Effector memory CD8-positive, alpha-beta T cell (primary cell): Measurements from ENCODE around the gene NOP53.
"Not testable (repeated sequence)": the region's sequence is repeated elsewhere in the genome, so short reads cannot be mapped to it uniquely, and the experiment has no call there.

Experiments used
- ATAC-seq: fragments of 150-1000 bp; cut with Tn5 transposase; replicated peaks from 2 replicates; pipeline ENCODE4 v1.10.0; 2021; ENCODE audit warnings: mild to moderate bottlenecking, moderate library complexity
- DNase-seq, 3 experiments: peaks; one replicate each; pipeline ENCODE4 v3.0.0; 2021
- H3K27ac Mint-ChIP-seq, 2 donors: one replicate each; pipeline ENCODE4 v1.8.0; 2022; ENCODE audit warnings: mild to moderate bottlenecking in 2 of 2, mixed read lengths in 2 of 2, moderate library complexity in 2 of 2
- H3K27me3 Mint-ChIP-seq, 2 donors: one replicate each; pipeline ENCODE4 v1.8.0; 2022; ENCODE audit warnings: mixed read lengths in 2 of 2
- H3K36me3 Mint-ChIP-seq: one replicate; pipeline ENCODE4 v1.8.0; 2022; ENCODE audit warnings: mild to moderate bottlenecking, moderate library complexity, mixed read lengths; ENCODE audit not compliant: insufficient read depth
- H3K4me1 Mint-ChIP-seq, 2 donors: one replicate each; pipeline ENCODE4 v1.8.0; 2022; ENCODE audit warnings: low read depth in 2 of 2, mixed read lengths in 2 of 2
- H3K4me3 Mint-ChIP-seq, 2 donors: one replicate each; pipeline ENCODE4 v1.8.0; 2022; ENCODE audit warnings: mild to moderate bottlenecking in 2 of 2, mixed read lengths in 2 of 2, moderate library complexity in 2 of 2
- H3K9me3 Mint-ChIP-seq, 2 donors: one replicate each; pipeline ENCODE4 v1.8.0; 2022; ENCODE audit warnings: mixed read lengths in 2 of 2

Gene NOP53

DNA sequence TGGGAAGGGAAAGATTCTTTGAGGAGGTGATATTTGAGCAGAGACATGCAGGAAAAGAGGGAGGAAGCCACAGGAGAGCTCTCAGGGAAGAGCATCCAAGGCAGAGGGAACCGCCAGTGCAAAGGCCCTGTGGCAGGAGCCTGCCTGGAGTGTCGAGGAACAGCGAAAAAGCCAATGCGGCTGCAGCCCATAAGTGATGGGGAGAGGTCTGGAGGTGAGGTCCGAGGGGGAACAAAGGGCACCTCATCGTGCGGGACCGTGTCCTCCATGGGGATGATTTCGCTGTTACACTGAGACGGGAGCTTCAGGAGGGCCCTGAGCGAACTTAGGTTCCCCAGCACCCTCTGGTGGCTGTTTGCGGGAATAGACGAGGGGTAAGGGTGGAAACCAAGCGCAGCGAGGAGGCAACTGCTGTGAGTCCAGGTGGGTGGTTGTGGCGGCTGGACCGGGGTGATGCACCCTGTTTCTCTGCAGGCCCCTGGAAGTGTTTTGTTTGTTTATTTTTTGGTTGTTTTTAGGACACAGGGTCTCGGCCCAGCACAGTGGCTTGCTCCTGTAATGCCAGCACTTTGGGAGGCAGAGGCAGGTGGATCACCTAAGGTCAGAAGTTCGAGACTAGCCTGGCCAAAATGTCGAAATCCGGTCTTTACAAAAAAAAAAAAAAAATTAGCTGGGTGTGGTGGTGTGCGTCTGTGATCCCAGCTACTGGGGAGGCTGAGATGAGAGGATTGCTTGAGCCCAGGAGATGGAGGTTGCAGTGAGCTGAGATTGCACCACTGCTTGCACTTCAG is 38.0 kb upstream of the NOP53 start:
- no peak overlapping the region for H3K4me3 Mint-ChIP-seq
- peak; percentile 89 for ATAC-seq
- H3K4me1 Mint-ChIP-seq, result peaks cover 6% of the 10 kb centered on the region in 2 donors
- H3K9me3 Mint-ChIP-seq, result no peaks in the 10 kb centered on the region
- peaks cover 10% of the 10 kb centered on the region for H3K36me3 Mint-ChIP-seq
- peaks cover 22 to 26% of the 10 kb centered on the region in 2 donors for H3K27me3 Mint-ChIP-seq
- H3K27ac Mint-ChIP-seq, result no peak overlapping the region
- peak; percentile 68 to 70 (median 68) for DNase-seq

DNA sequence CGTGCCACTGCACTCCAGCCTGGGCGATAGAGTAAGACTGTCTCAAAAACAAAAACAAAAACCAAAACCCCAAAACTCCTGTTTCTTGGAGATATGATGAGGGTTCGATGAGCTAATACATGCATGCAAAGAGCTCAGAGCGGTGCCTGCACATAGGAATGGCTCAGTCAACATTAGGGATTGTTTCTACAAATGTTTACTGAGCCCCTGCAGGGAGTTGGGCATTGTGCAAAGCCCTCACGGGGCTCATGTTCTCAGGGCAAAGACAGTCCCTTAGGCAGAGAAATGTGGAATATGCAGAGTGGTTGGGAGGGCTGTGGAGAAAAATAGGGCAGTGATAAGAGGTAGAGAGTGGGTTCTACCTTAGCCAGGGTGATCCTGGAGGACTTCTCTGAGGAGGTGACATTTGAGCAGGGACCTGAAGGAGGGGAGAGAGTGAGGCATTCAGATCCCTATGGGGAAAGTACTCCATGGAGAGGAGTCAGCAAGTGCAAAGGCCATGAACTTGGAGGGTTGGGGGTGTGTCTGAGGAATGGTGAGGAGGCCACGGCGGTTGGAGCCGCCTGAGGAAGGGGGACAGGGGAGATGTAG is 33.6 kb upstream of the NOP53 start:
- ATAC-seq (no peak), DNase-seq (no peak)
- no peak overlapping the region for H3K4me3 Mint-ChIP-seq
- peaks cover 52 to 57% of the 10 kb centered on the region in 2 donors for H3K27me3 Mint-ChIP-seq
- H3K27ac Mint-ChIP-seq, result no peak overlapping the region
- H3K4me1 Mint-ChIP-seq, result peaks cover 6% of the 10 kb centered on the region in 2 donors
- no peaks in the 10 kb centered on the region for H3K9me3 Mint-ChIP-seq
- peaks cover 3% of the 10 kb centered on the region for H3K36me3 Mint-ChIP-seq

DNA sequence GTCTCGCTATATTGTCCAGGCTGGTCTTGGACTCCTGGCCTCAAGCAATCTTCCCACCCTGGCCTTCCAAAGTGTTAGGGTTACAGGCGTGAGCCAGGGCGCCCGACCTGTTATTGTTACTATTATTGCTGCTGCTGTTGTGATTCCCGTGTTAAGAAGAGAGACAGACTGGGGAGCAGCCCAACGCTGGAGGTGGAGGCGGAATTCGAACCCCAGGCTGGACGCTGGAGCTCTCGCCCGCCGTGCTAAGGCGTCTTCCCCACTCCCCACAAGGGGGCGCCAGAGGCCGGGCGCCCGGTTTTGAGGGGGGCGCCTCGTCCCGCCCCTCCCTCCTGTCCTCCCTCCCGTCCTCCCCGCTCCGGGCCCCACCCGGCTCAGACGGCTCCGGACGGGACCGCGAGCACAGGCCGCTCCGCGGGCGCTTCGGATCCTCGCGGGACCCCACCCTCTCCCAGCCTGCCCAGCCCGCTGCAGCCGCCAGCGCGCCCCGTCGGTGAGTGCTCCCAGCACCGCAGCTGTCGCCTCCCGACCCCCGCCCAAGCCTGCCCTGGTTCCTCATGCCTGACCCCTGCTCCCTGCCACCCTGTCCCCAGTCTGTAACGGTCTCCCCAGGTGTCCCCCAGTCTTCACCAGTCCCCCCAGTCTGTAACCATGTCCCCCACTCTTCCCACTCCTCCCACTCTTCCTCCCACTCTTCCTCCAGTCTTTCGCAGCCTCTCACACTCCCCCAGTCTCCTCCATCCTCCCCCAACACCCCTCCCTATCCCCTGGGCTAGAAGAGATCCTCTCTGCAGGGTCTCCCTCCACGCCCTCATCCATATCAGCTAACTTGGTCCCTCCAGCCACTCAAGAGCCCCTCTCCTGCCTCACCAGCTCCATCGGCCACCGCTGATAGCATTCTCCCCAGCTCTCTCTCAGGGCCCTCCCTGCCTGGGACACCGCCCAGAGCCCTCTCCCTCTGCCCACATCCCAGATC is 32.0 kb upstream of the NOP53 start, which contains the start of gene EHD2:
Gene EHD2 (plus strand): TSS at position 377 of the 976 bp plus-strand sequence. CDS start 3,191 bp downstream, outside the sequence.
- no peak within 1 kb of the TSS for H3K4me3 Mint-ChIP-seq
- H3K9me3 Mint-ChIP-seq, result no peaks in the 10 kb centered on the region
- ATAC-seq, result peak; percentile 59
- DNase-seq, result peak in 1 of 3 experiments; percentile 17
- H3K27me3 Mint-ChIP-seq, result peaks cover 51 to 57% of the 10 kb centered on the region in 2 donors
- H3K36me3 Mint-ChIP-seq, result peaks cover 3% of the 10 kb centered on the region
- no peaks in the 10 kb centered on the region for H3K4me1 Mint-ChIP-seq
- no peak within 1 kb of the TSS for H3K27ac Mint-ChIP-seq

DNA sequence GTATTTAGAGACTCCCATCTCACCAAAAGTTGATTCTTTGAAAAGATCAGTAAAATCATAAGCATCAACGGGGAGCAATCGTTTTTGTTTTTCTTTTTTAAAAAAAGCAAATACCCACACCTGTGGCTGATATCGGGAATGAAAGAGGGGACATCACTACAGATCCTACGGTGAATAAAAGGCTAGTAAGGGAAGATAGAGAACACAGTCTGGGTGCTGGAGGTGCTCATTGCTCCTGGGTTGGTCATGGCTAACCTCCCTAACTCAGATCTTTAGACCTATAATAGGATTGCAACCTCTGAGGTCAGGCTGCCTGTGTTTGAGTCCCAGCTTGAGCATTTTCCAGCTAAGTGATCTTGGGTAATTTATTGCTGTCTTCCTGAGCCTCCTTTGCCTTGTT is 31.0 kb upstream of the NOP53 start:
- DNase-seq (no peak), ATAC-seq (no peak)
- H3K27me3 Mint-ChIP-seq, result peaks cover 57 to 59% of the 10 kb centered on the region in 2 donors
- no peak overlapping the region for H3K4me3 Mint-ChIP-seq
- H3K9me3 Mint-ChIP-seq, result no peaks in the 10 kb centered on the region
- H3K4me1 Mint-ChIP-seq, result no peaks in the 10 kb centered on the region
- H3K27ac Mint-ChIP-seq, result no peak overlapping the region
- peaks cover 3% of the 10 kb centered on the region for H3K36me3 Mint-ChIP-seq

DNA sequence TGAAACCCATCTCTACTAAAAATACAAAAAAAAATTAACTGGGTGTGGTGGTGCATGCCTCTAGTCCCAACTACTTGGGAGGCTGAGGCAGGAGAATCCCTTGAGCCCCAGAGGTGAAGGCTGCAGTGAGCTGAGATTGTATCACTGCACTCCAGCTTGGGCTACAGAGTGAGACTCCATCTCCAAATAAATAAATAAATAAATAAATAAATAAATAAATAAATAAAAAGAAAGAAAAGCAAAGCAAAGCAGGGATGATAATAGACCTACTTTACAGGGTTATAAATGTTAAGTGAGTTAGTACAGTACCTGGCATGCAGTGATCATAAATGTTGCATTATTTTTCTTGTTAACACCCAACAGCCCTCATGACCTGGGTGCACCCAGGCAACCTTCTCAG is 30.5 kb upstream of the NOP53 start:
- DNase-seq, H3K36me3 Mint-ChIP-seq, H3K27ac Mint-ChIP-seq, H3K4me3 Mint-ChIP-seq, ATAC-seq, H3K4me1 Mint-ChIP-seq, H3K9me3 Mint-ChIP-seq: not testable (repeated sequence)
- H3K27me3 Mint-ChIP-seq, result peaks cover 57 to 60% of the 10 kb centered on the region in 2 donors

DNA sequence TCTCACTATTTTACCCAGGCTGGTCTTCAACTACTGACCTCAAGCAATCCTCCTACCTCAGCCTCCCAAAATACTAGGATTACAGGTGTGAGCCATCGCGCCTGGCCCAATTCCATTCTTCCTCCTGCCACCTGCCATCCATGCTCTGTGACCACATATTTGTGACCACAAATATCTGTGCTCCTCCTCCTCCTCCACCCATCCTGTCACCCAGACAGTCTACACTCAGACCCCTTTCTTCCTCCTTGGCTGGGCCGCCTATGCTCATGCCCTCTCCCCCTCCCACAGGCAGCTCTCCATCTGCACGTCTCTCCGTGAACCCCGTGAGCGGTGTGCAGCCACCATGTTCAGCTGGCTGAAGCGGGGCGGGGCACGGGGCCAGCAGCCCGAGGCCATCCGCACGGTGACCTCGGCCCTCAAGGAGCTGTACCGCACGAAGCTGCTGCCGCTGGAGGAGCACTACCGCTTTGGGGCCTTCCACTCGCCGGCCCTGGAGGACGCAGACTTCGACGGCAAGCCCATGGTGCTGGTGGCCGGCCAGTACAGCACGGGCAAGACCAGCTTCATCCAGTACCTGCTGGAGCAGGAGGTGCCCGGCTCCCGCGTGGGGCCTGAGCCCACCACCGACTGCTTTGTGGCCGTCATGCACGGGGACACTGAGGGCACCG is 28.9 kb upstream of the NOP53 start:
- DNase-seq, result no peak
- no peaks in the 10 kb centered on the region for H3K9me3 Mint-ChIP-seq
- ATAC-seq, result no peak
- H3K4me3 Mint-ChIP-seq, result no peak overlapping the region
- H3K27ac Mint-ChIP-seq, result no peak overlapping the region
- peaks cover 3% of the 10 kb centered on the region for H3K36me3 Mint-ChIP-seq
- no peaks in the 10 kb centered on the region for H3K4me1 Mint-ChIP-seq
- peaks cover 62 to 71% of the 10 kb centered on the region in 2 donors for H3K27me3 Mint-ChIP-seq

DNA sequence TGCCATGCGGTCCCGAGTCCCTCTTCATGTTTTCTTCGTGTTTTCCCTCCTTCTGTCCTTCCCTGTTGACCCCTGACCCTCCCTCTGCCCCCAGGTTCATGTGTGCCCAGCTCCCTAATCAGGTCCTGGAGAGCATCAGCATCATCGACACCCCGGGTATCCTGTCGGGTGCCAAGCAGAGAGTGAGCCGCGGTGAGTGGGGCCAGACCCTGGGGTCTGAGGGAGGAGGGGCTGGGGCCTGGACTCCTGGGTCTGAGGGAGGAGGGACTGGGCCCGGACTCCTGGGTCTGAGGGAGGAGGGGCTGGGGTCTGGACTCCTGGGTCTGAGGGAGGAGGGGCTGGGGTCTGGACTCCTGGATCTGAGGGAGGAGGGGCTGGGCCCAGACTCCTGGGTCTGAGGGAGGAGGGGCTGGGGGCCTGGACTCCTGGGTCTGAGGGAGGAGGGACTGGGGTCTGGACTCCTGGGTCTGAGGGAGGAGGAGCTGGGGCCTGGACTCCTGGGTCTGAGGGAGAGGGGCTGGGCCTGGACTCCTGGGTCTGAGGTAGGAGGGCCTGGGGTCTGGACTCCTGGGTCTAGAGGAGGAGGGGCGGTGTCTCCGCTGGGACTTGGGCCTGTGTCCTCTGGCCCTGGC is 26.8 kb upstream of the NOP53 start:
- not testable (repeated sequence) for H3K4me3 Mint-ChIP-seq, ATAC-seq

DNA sequence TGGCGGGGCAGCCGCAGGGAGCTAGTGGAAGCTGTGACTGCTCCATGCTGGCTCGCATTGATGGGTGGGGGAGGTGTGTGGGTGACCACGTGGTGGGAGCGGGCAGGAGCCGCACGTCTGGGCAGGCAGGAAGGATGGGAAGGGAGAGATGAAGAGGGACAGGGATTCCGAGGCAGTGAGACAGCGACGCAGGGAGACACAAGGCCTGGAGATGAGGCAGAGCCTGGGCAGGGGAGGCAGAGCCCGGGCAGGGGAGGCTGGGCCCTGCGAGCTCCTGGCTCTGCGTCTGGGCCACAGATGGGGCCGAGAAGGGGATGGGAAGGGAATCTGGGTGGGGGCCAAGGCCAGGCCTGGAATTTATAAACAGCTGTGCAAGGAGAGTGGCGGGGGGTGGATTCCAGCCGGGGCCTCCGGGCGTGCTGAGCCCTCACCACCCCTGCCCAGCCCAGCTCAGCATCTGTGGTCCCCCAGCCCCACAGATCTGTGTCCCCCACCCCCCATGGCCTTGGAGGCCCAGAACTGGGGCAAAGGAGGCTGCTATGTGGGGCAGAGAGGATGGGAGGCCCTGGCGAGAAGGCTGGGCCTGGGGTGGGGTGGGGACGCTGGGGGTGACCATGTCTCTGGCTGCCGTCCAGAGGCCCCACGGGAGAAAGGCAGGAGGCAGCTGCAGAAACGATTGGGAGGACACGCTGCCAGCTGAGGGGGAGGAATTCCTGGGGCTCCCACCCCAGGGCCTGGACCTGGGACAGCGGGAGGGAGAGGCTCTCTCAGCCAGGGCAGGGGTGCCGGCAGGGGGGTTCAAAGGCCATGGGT is 26.1 kb upstream of the NOP53 start:
- no peaks in the 10 kb centered on the region for H3K9me3 Mint-ChIP-seq
- H3K27me3 Mint-ChIP-seq, result peaks cover 44 to 62% of the 10 kb centered on the region in 2 donors
- H3K4me1 Mint-ChIP-seq, result no peaks in the 10 kb centered on the region
- DNase-seq, result no peak
- no peak for ATAC-seq
- H3K36me3 Mint-ChIP-seq, result no peaks in the 10 kb centered on the region
- no peak overlapping the region for H3K4me3 Mint-ChIP-seq
- H3K27ac Mint-ChIP-seq, result no peak overlapping the region

More for the DNA sequence above, 26.8 kb upstream of the NOP53 start:
- peaks cover 51 to 66% of the 10 kb centered on the region in 2 donors for H3K27me3 Mint-ChIP-seq
- not testable (repeated sequence) for H3K27ac Mint-ChIP-seq, H3K9me3 Mint-ChIP-seq, H3K36me3 Mint-ChIP-seq, H3K4me1 Mint-ChIP-seq, DNase-seq

DNA sequence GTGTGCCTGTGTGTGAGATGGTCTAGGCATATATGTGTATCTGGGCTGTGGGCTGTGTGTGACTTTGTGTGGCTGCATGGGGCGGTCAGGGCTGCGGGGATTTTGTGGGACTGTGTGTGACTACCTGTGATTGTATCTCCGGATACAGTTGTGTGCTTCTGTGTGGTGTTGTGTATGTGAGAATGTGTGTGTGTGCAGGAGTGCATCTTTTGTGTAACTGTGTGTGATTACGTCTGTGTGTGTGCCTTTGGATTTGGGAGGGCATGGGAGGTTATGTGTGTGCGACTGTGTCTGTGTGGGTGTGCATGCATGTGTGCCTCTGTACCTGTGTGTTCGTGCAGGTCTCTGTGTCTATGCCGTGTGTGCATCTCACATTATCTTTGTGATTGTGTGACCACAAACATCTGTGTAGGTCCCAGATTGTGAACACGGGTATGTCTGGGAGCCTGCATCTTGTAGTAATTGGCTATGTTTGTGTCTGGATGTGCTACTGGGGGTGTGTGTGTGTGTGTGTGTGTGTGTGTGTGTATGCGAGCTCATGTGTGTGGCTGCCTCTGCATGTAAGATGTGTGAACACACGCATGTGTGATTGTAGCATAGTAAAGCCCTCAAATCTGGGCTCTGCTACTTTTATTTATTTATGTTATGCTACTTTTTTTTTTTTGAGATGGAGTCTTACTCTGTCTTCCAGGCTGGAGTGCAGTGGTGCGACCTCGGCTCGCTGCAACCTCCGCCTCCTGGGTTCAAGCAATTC is 24.5 kb upstream of the NOP53 start:
- Mint-ChIP-seq H3K4me1 (no peaks in the 10 kb centered on the region), H3K36me3 (no peaks in the 10 kb centered on the region), H3K27me3 (peaks cover 31 to 68% of the 10 kb centered on the region in 2 donors), H3K4me3 (no peak overlapping the region), H3K27ac (no peak overlapping the region), H3K9me3 (no peaks in the 10 kb centered on the region)
- no peak for ATAC-seq
- DNase-seq, result no peak

DNA sequence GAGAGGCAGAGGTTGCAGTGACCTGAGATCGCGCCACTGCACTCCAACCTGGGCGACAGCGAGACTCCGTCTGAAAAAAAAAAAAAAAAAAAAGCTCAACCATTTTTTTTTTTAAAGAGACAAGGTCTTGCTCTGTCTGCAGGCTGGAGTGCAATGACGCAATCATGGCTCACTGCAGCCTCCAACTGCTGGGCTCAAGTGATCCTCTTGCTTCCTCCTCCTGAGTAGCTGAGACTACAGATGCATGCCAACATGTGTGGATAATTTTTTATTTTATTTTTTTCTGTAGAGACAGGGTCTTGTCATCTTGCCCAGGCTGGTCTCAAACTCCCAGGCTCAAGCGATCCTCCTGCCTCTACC is 21.8 kb upstream of the NOP53 start:
- Mint-ChIP-seq H3K9me3 (no peaks in the 10 kb centered on the region), H3K36me3 (no peaks in the 10 kb centered on the region), H3K4me1 (no peaks in the 10 kb centered on the region), H3K4me3 (no peak overlapping the region), H3K27me3 (peaks cover 22 to 70% of the 10 kb centered on the region in 2 donors), H3K27ac (no peak overlapping the region)
- DNase-seq, result no peak
- no peak for ATAC-seq

DNA sequence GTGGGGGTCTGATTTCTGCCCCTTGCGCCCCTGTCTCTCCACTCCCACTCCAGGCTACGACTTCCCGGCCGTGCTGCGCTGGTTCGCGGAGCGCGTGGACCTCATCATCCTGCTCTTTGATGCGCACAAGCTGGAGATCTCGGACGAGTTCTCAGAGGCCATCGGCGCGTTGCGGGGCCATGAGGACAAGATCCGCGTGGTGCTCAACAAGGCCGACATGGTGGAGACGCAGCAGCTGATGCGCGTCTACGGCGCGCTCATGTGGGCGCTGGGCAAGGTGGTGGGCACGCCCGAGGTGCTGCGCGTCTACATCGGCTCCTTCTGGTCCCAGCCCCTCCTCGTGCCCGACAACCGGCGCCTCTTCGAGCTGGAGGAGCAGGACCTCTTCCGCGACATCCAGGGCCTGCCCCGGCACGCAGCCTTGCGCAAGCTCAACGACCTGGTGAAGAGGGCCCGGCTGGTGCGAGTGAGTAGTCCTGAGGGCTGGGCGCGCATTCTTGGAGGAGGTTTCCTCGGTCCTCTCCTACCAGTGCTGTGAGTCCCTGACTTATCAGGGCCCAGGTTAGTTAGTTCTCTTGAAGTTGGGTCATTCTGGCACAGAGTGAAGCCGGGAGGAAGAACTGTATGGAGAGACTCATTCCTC is 19.5 kb upstream of the NOP53 start:
- peaks cover 37 to 75% of the 10 kb centered on the region in 2 donors for H3K27me3 Mint-ChIP-seq
- ATAC-seq (no peak), DNase-seq (no peak)
- H3K4me1 Mint-ChIP-seq, result peaks cover 9 to 12% of the 10 kb centered on the region in 2 donors
- no peaks in the 10 kb centered on the region for H3K9me3 Mint-ChIP-seq
- H3K36me3 Mint-ChIP-seq, result no peaks in the 10 kb centered on the region
- H3K4me3 Mint-ChIP-seq, result no peak overlapping the region
- no peak overlapping the region for H3K27ac Mint-ChIP-seq
